Upper lobe of right lung (tissue), 1 donor: ENCODE results near the gene ESYT2. TPM values are rescaled to one million over a fixed set of nuclear protein-coding genes. Genes with fewer than 3 reads are reported as not detected.

ENCODE experiments used
- ATAC-seq: fragments of 200-7000 bp; cut with Tn5 transposase; one replicate; pipeline ENCODE4 v1.9.1; 2020; ENCODE audit warnings: mild to moderate bottlenecking, moderate library complexity
- DNase-seq: peaks from one replicate; pipeline ENCODE4 v3.0.0-alpha.2; 2020
- H3K27ac ChIP-seq: fragments of 200-600 bp; one replicate; pipeline ENCODE4 v1.8.0; 2022
- H3K27me3 ChIP-seq: fragments of 200-600 bp; one replicate; pipeline ENCODE4 v1.8.0; 2022; ENCODE audit warnings: mild to moderate bottlenecking
- H3K36me3 ChIP-seq: fragments of 200-600 bp; one replicate; pipeline ENCODE4 v1.8.0; 2022
- H3K4me1 ChIP-seq: fragments of 200-600 bp; one replicate; pipeline ENCODE4 v1.8.0; 2022
- H3K4me3 ChIP-seq: fragments of 200-600 bp; one replicate; pipeline ENCODE4 v1.8.0; 2022; ENCODE audit warnings: mild to moderate bottlenecking
- H3K9me3 ChIP-seq: fragments of 200-600 bp; one replicate; pipeline ENCODE4 v1.8.0; 2022
- CTCF ChIP-seq: fragments of 200-600 bp; IDR thresholded peaks from one replicate; pipeline ENCODE4 v1.8.0; 2022; ENCODE audit warnings: antibody characterized with exemption
- intact Hi-C: fragments of 100-400 bp; cut with DNase I; formaldehyde crosslinking; loops from one replicate; pipeline ENCODE4 v1.11.0; 2022
- total RNA-seq: library from RNA; stranded (reverse); fragmentation: NEBNext Ultra II Directional; extraction: Animal tissue kit (Norgen Biotek cat#: 25700); gene quantifications from one replicate; pipeline ENCODE4 v1.2.1, GENCODE V29; 2021
- donor health status: DM: no; HTN: yes; CAD: no; lungs with severe emphysema.

ESYT2 gene
- total RNA-seq, 1 donor from 2014 or later = 63.1 TPM

GRCh38 chr7:158727690-158728089, 101.6 kb downstream of the ESYT2 start:
- H3K27me3 ChIP-seq = no peaks in the 10 kb centered on the region
- ATAC-seq = no peak
- H3K36me3 ChIP-seq = peaks cover 3% of the 10 kb centered on the region
- H3K9me3 ChIP-seq = no peaks in the 10 kb centered on the region
- H3K4me3 ChIP-seq = no peak overlapping the region
- no peak for DNase-seq
- TF ChIP-seq CTCF = no peak
- intact Hi-C loops = no loop called here
- no peaks in the 10 kb centered on the region for H3K4me1 ChIP-seq
- no peak overlapping the region for H3K27ac ChIP-seq

- intact Hi-C loops = no loop called here
- Histone ChIP-seq H3K4me3 (no peak overlapping the region), H3K4me1 (no peaks in the 10 kb centered on the region), H3K9me3 (no peaks in the 10 kb centered on the region), H3K36me3 (no peaks in the 10 kb centered on the region), H3K27ac (no peak overlapping the region), H3K27me3 (no peaks in the 10 kb centered on the region)
- no peak for DNase-seq
- no peak for TF ChIP-seq CTCF
- ATAC-seq = no peak
Measured at GRCh38 chr7:158726277-158726807, 103.0 kb downstream of the ESYT2 start.

- no peak for TF ChIP-seq CTCF
- Histone ChIP-seq H3K4me3 (no peak overlapping the region), H3K27me3 (no peaks in the 10 kb centered on the region), H3K36me3 (no peaks in the 10 kb centered on the region), H3K4me1 (no peaks in the 10 kb centered on the region), H3K9me3 (no peaks in the 10 kb centered on the region), H3K27ac (no peak overlapping the region)
- DNase-seq (no peak), ATAC-seq (no peak)
- intact Hi-C loops = no loop called here
Measured at GRCh38 chr7:158725506-158725800, 103.9 kb downstream of the ESYT2 start.

- Histone ChIP-seq H3K4me1 (no peaks in the 10 kb centered on the region), H3K9me3 (no peaks in the 10 kb centered on the region), H3K36me3 (no peaks in the 10 kb centered on the region), H3K27ac (no peak overlapping the region), H3K27me3 (no peaks in the 10 kb centered on the region), H3K4me3 (no peak overlapping the region)
- TF ChIP-seq CTCF = no peak
- intact Hi-C loops = no loop called here
- DNase-seq (no peak), ATAC-seq (no peak)
Measured at GRCh38 chr7:158724658-158725505, 104.4 kb downstream of the ESYT2 start.

GRCh38 chr7:158723714-158724385, 105.5 kb downstream of the ESYT2 start:
- no peak overlapping the region for H3K4me3 ChIP-seq
- no peaks in the 10 kb centered on the region for H3K9me3 ChIP-seq
- intact Hi-C loops = no loop called here
- no peak for TF ChIP-seq CTCF
- H3K4me1 ChIP-seq = no peaks in the 10 kb centered on the region
- no peaks in the 10 kb centered on the region for H3K27me3 ChIP-seq
- no peak for ATAC-seq
- H3K27ac ChIP-seq = no peak overlapping the region
- DNase-seq = no peak
- H3K36me3 ChIP-seq = no peaks in the 10 kb centered on the region
